GM12878 (cell line): ENCODE measurements around the gene TERB2. TPM values are rescaled to one million over a fixed set of nuclear protein-coding genes. Genes with fewer than 3 reads are reported as not detected.
"Not testable (repeated sequence)": the region's sequence is repeated elsewhere in the genome, so short reads cannot be mapped to it uniquely, and the experiment has no call there.

ENCODE experiments used
- ATAC-seq: fragments of 200-7000 bp; cut with Tn5 transposase; 3 replicates; pipeline ENCODE4 v1.9.1; 2020; ENCODE audit warnings: mild to moderate bottlenecking, moderate library complexity
- BruUV-seq: library from RNA; stranded (reverse); fragments of 400-500 nt; replicated peaks from 2 replicates; lab custom pipeline; 2021; lab: Mats Ljungman, UMichigan
- CTCF ChIA-PET: fragments of 300-600 bp; sonication (Branson Sonifier 250); formaldehyde crosslinking; extraction: SDS; loops from one replicate; lab custom pipeline; 2021; ENCODE audit warnings: inconsistent platforms; lab: Yijun Ruan, JAX
- POLR2A ChIA-PET: fragments of 350-600 bp; formaldehyde crosslinking; extraction: SDS; loops from one replicate; lab custom pipeline; 2021; ENCODE audit warnings: inconsistent platforms; lab: Charles Lee
- RAD21 ChIA-PET: fragments of 300-600 bp; sonication (Branson Sonifier 250); formaldehyde crosslinking; loops from one replicate; lab custom pipeline; 2023; ENCODE audit warnings: antibody characterized with exemption; ENCODE audit not compliant: unreplicated experiment; lab: Charles Lee
- SMC1A ChIA-PET: fragments of 300-600 bp; sonication (Branson Sonifier 250); formaldehyde crosslinking; loops from one replicate; lab custom pipeline; 2023; ENCODE audit not compliant: unreplicated experiment, uncharacterized antibody; lab: Charles Lee
- DNase-seq: peaks from one replicate; pipeline ENCODE4 v3.0.0-alpha.2; 2011; ENCODE audit warnings: low read depth, low spot score
- FAIRE-seq: peaks from 3 replicates; lab custom pipeline; 2011; peaks lifted over from hg19 to GRCh38; lab: Jason Lieb, UNC
- H2AFZ ChIP-seq: 2 replicates; pipeline ENCODE4 v1.6.0; 2011; ENCODE audit warnings: low read depth, low read length, control low read depth; ENCODE audit not compliant: control insufficient read depth
- H3K27ac ChIP-seq: 2 replicates; pipeline ENCODE4 v1.5.1; 2011; ENCODE audit warnings: control low read depth; ENCODE audit not compliant: control insufficient read depth, insufficient read depth
- H3K27me3 ChIP-seq, 2 experiments: replicated peaks in 1 of 2; 2 replicates each; pipeline versions ENCODE4 v1.6.0 to v1.6.1; 2011; ENCODE audit warnings: low read length in 1 of 2; ENCODE audit not compliant: control insufficient read depth in 2 of 2, insufficient read depth in 2 of 2
- H3K36me3 ChIP-seq, 2 experiments: 2 replicates each; pipeline ENCODE4 v1.5.1; 2011; ENCODE audit warnings: low read length in 1 of 2; ENCODE audit not compliant: control insufficient read depth in 2 of 2, insufficient read depth in 2 of 2
- H3K4me1 ChIP-seq: 2 replicates; pipeline ENCODE4 v1.6.1; 2011; ENCODE audit warnings: mild to moderate bottlenecking, low read length, moderate library complexity, mixed read lengths; ENCODE audit not compliant: control insufficient read depth, insufficient read depth
- H3K4me2 ChIP-seq: 2 replicates; pipeline ENCODE4 v1.6.0; 2011; ENCODE audit warnings: control low read depth; ENCODE audit not compliant: control insufficient read depth, insufficient read depth
- H3K4me3 ChIP-seq: fragments of 200-600 bp; sonication (generic); 2 replicates; pipeline ENCODE4 v1.5.1; 2016
- H3K79me2 ChIP-seq: 2 replicates; pipeline ENCODE4 v1.6.0; 2011; ENCODE audit warnings: low read length; ENCODE audit not compliant: control insufficient read depth, insufficient read depth
- H3K9ac ChIP-seq: 2 replicates; pipeline ENCODE4 v1.8.0; 2011; ENCODE audit warnings: low read length, control low read depth, mixed read lengths; ENCODE audit not compliant: control insufficient read depth, insufficient read depth
- H3K9me3 ChIP-seq: replicated peaks from 3 replicates; pipeline ENCODE4 v1.5.1; 2011; ENCODE audit warnings: mild to moderate bottlenecking, low read length; ENCODE audit not compliant: control insufficient read depth, insufficient read depth
- H4K20me1 ChIP-seq: 2 replicates; pipeline ENCODE4 v1.6.0; 2011; ENCODE audit not compliant: control insufficient read depth, insufficient read depth
- WGBS: methylation state at CpG from one replicate; pipeline ENCODE4 v1.1.6; 2016; ENCODE audit warnings: low lambda C conversion rate; ENCODE audit not compliant: insufficient replicate concordance, insufficient coverage; ENCODE audit errors: missing lambda C conversion rate; 5-methylcytosine and 5-hydroxymethylcytosine counted together
- in situ Hi-C: fragments of 300-500 bp; cut with MboI; formaldehyde crosslinking; loops from 9 replicates; pipeline ENCODE4 v1.14.3; 2018; ENCODE audit warnings: mixed read lengths
- intact Hi-C: fragments of 100-400 bp; cut with micrococcal nuclease; formaldehyde crosslinking; loops from one replicate; pipeline ENCODE4 v1.14.2; 2022; ENCODE audit not compliant: unreplicated experiment
- polyA plus RNA-seq, 11 experiments: library from polyadenylated mRNA; depleted of rRNA in 4 of 11; unstranded in 6 of 11; stranded (reverse) in 5 of 11; fragments of >200 nt; fragmentation: Nextera tagmentation in 4 of 11; fragmentation: Illumina TruSeq in 1 of 11; extraction: Ambion mirVana in 4 of 11; extraction: Trizol in 1 of 11; gene quantifications; 1 replicate in 1 of 11; 2 replicates in 10 of 11; pipeline versions ENCODE4 v1.2.1 to v1.2.3, GENCODE V29; 2011 to 2016; ENCODE audit warnings: inconsistent platforms in 2 of 11, missing spikeins in 2 of 11, low read depth in 1 of 11
- total RNA-seq, 4 experiments: library from RNA; depleted of rRNA in 3 of 4; stranded (reverse); fragments of >200 nt in 3 of 4; fragmentation: Illumina TruSeq in 1 of 4; extraction: Trizol in 1 of 4; gene quantifications; 2 replicates each; pipeline versions ENCODE4 v1.2.1 to v1.2.3, GENCODE V29; 2013 to 2021
- TF ChIP-seq, protein P1 (sequence below): fragments of 450-650 bp; IDR thresholded peaks from 2 replicates; pipeline ENCODE4 v1.6.1; 2014; ENCODE audit warnings: mild to moderate bottlenecking

The TERB2 gene
- total and polyA plus RNA-seq, 10 of the 15 experiments (the other 5 are each of a cell fraction or from before 2014, with no cell fraction given), result not detected

DNA sequence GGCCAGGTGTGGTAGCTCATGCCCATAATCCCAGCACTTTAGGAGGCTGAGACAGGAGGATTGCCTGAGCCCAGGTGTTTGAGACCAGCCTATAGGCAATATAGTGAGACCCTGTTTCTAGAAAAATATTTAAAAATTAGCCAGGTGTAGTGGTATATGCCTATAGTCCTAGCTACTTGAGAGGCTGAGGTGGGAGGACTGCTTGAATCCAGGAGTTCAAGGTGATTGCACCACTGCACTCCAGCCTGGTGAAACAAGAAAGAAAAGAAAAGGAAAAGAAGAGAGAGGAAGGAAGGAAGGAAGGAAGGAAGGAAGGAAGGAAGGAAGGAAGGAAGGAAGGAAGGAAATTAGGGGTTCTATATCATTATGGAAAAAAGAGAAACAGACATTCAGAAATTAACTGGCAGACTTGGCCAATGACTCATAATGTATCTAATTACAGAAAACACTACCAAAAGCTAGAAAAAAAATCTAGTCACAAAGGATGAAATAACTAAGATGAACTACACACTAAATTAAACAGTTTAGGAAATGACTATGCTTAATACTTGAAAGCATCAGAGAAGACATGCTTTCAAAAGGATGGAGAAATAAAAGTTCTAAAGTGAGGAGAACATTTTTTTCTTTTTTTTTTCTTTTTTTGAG is 45.4 kb upstream of the TERB2 start (continued):
- TF ChIP-seq, protein P1, sequence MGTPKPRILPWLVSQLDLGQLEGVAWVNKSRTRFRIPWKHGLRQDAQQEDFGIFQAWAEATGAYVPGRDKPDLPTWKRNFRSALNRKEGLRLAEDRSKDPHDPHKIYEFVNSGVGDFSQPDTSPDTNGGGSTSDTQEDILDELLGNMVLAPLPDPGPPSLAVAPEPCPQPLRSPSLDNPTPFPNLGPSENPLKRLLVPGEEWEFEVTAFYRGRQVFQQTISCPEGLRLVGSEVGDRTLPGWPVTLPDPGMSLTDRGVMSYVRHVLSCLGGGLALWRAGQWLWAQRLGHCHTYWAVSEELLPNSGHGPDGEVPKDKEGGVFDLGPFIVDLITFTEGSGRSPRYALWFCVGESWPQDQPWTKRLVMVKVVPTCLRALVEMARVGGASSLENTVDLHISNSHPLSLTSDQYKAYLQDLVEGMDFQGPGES, result no peak

DNA sequence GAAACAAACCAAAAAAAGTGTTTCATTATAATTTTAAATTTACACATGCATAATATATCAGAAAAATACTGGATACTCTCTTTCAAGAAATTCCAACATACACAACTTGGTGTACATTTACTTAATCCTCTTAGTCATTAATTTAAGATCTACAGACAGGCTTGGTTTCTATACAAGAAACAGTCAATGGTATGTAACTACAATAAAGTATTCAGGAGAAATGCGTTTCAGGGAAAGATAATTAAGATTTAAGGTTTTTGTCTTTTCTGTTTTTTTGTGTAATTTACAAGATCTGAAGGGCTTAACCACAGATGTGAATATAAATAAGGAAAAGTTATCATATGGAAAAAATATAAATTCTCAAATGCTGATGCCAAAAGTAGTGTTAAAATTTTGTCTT is 44.3 kb upstream of the TERB2 start:
- DNase-seq, H3K79me2 ChIP-seq, H3K27ac ChIP-seq, H3K9ac ChIP-seq, H4K20me1 ChIP-seq, H3K9me3 ChIP-seq, FAIRE-seq, H3K4me2 ChIP-seq, intact Hi-C loops, H3K4me1 ChIP-seq, in situ Hi-C loops, H3K36me3 ChIP-seq, BruUV-seq, H3K27me3 ChIP-seq, H2AFZ ChIP-seq, ATAC-seq, H3K4me3 ChIP-seq: not testable (repeated sequence)
- CTCF ChIA-PET, result interaction anchor here (2.4 kb wide), 1 partner anchor 59 kb away, joined by 13 read pairs; no protein-coding TSS in a partner anchor
- RAD21 ChIA-PET, result interaction anchor here (1.0 kb wide), 1 partner anchor 59 kb away, joined by 5 read pairs; no protein-coding TSS in a partner anchor
- POLR2A ChIA-PET, result interaction anchor here (0.5 to 0.6 kb wide), 2 partner anchors 10 to 362 kb away, joined by 3 to 5 read pairs; no protein-coding TSS in a partner anchor
- WGBS, result 100% methylated on average over 1 of the region's 1 CpG
- SMC1A ChIA-PET, result interaction anchor here (1.1 to 3.5 kb wide), 5 partner anchors 9 to 58 kb away, joined by 3 to 12 read pairs (median 3); no protein-coding TSS in a partner anchor

DNA sequence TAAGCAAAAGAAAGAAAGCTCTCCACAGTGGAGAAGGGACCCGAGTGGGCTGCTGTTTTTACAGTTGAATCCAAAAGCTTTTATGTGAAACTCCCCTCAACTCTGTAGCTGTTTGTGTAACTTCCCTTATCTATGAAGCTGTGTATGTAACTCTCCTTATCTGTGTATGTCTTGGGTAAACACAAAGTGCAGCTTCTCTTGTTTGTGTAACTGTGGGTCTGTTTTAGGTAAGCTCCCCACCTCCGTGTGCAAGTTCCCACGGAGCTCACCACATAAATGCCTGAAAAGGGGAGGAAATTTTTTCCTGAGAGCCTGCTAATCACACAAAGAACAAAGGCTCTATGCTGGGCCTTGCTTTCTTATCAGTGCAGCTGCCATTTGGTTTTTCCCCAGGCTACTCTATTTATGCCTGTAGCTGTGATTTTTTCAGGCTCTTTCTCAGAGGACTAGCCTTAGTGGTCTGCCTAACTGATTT is 43.5 kb upstream of the TERB2 start:
- ATAC-seq, in situ Hi-C loops, H4K20me1 ChIP-seq, intact Hi-C loops, H3K27ac ChIP-seq, H3K27me3 ChIP-seq, H3K4me2 ChIP-seq, H3K4me1 ChIP-seq, H2AFZ ChIP-seq, POLR2A ChIA-PET, H3K9me3 ChIP-seq, DNase-seq, H3K36me3 ChIP-seq, H3K4me3 ChIP-seq, H3K79me2 ChIP-seq, BruUV-seq, H3K9ac ChIP-seq, FAIRE-seq: not testable (repeated sequence)
- ChIA-PET RAD21 (interaction anchor here (1.0 kb wide), 1 partner anchor 60 kb away, joined by 5 read pairs; no protein-coding TSS in a partner anchor), CTCF (interaction anchor here (2.4 kb wide), 1 partner anchor 59 kb away, joined by 13 read pairs; no protein-coding TSS in a partner anchor), SMC1A (interaction anchor here (0.6 to 3.5 kb wide), 5 partner anchors 11 to 329 kb away, joined by 3 to 12 read pairs (median 3); no protein-coding TSS in a partner anchor)
- 62% methylated on average over 3 of the region's 3 CpGs for WGBS
